ENCODE measurements around the gene C2orf76.

Gene C2orf76

DNA sequence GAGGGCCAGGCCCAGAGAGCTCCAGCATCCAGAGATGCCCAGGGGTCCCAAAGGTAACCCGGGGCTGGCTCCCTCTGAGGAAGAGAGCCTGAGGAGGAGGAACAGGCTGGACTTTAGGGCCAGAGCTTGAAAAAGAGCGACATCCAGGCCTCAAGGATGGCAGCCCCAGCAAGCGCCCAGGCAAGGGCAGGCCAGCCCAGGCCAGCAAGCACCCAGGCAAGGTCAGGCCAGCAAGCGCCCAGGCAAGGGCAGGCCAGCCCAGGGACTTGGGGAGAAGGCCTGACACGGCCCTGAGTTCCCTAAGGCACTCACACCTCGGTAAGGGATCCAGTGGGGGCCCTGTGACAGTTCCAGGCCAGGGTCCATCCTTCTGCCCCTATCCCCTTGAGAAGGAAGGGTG lies 30.6 kb upstream of the C2orf76 start:
- Histone ChIP-seq H3K4me1 (ENCODE audit: control insufficient read depth, insufficient read depth, low read length) (peaks cover 4% of the 10 kb centered on the region; the same call in 1 of the 2 replicates), H3K9ac (ENCODE audit: low read length) (no peak overlapping the region), H3K27ac (ENCODE audit: low read depth, low read length) (no peak overlapping the region), H3K27me3 (ENCODE audit: control insufficient read depth, insufficient read depth, low read length) (no peaks in the 10 kb centered on the region), H3K36me3 (ENCODE audit: control insufficient read depth, insufficient read depth, low read length) (no peaks in the 10 kb centered on the region), H3K4me3 (ENCODE audit: low read depth, low read length) (no peak overlapping the region), H3K9me3 (ENCODE audit: control insufficient read depth, insufficient read depth, low read depth, low read length) (peaks cover 3% of the 10 kb centered on the region; the same call in 1 of the 2 replicates)

DNA sequence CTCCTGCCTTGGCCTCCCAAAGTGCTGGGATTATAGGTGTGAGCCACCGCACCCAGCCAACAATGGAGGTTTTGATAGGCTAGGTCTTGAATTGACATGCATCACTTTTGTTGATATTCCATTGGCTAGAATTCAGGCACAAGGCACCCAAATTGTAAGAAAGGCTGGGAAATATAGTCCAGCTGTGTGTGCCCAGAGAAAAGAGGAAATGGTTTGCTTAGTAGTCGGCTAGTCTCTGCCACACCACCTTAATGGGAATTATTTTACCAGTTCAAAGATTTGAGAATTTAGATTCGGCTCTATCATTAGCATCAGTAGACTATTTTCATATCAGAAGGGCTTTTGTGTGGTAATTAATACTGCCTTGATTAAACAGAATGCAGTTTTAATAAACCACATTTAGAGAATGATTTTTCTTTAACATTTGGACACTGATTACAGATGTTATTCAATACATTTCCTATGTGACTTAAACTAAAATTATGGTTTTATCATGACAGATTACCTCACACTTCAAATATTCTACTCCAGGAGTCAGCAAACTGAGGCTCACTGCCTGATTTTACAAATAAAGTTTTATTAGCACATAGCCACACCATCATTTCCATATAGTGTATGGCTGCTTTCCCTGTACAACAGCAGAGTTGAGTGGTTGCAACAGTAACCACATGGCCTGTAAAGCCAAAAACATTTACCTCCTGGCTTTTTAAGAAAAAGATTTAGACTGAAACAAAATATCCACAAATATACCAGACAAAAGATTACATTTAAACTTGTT lies 27.5 kb upstream of the C2orf76 start:
- peaks cover 12% of the 10 kb centered on the region for H3K4me1 ChIP-seq (ENCODE audit: control insufficient read depth, insufficient read depth, low read length)
- H3K9me3 ChIP-seq (ENCODE audit: control insufficient read depth, insufficient read depth, low read depth, low read length), result no peaks in the 10 kb centered on the region
- no peaks in the 10 kb centered on the region for H3K36me3 ChIP-seq (ENCODE audit: control insufficient read depth, insufficient read depth, low read length)
- H3K27ac ChIP-seq (ENCODE audit: low read depth, low read length), result no peak overlapping the region
- no peaks in the 10 kb centered on the region for H3K27me3 ChIP-seq (ENCODE audit: control insufficient read depth, insufficient read depth, low read length)
- no peak overlapping the region for H3K9ac ChIP-seq (ENCODE audit: low read length)
- H3K4me3 ChIP-seq (ENCODE audit: low read depth, low read length), result no peak overlapping the region

DNA sequence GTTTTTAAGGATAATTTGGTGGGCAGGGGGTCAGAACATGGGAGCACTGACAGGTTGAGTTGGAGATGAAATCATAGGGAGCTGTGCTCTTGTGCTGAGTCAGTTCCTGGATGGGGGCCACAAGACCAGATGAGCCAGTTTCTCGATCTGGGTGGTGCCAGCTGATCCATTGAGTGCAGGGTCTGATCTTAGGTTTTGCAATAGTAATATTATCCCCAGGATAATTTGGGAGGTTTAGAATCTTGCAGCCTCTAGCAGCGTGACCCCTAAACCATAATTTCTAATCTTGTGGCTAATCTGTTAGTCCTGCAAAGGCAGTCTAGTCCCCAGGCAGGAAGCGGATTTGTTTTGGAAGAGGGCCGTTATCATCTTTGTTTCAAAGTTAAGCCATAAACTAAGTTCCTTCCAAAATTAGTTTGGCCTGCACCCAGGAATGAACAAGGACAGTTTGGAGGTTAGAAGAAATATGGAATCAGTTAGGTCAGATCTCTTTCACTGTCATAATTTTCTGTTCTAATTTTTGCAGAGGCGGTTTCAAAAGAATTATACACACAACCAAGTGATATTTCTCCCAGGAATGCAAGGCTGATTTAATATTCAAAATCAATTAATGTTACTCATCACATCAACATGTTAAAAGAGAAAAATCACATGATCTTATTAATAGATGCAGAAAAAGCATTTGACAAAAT lies 23.1 kb upstream of the C2orf76 start:
- no peaks in the 10 kb centered on the region for H3K36me3 ChIP-seq (ENCODE audit: control insufficient read depth, insufficient read depth, low read length)
- H3K4me1 ChIP-seq (ENCODE audit: control insufficient read depth, insufficient read depth, low read length), result peaks cover 9% of the 10 kb centered on the region; the same call in 1 of the 2 replicates
- H3K9me3 ChIP-seq (ENCODE audit: control insufficient read depth, insufficient read depth, low read depth, low read length), result no peaks in the 10 kb centered on the region
- H3K4me3 ChIP-seq (ENCODE audit: low read depth, low read length), result no peak overlapping the region
- H3K9ac ChIP-seq (ENCODE audit: low read length), result no peak overlapping the region
- no peak overlapping the region for H3K27ac ChIP-seq (ENCODE audit: low read depth, low read length)
- H3K27me3 ChIP-seq (ENCODE audit: control insufficient read depth, insufficient read depth, low read length), result no peaks in the 10 kb centered on the region

DNA sequence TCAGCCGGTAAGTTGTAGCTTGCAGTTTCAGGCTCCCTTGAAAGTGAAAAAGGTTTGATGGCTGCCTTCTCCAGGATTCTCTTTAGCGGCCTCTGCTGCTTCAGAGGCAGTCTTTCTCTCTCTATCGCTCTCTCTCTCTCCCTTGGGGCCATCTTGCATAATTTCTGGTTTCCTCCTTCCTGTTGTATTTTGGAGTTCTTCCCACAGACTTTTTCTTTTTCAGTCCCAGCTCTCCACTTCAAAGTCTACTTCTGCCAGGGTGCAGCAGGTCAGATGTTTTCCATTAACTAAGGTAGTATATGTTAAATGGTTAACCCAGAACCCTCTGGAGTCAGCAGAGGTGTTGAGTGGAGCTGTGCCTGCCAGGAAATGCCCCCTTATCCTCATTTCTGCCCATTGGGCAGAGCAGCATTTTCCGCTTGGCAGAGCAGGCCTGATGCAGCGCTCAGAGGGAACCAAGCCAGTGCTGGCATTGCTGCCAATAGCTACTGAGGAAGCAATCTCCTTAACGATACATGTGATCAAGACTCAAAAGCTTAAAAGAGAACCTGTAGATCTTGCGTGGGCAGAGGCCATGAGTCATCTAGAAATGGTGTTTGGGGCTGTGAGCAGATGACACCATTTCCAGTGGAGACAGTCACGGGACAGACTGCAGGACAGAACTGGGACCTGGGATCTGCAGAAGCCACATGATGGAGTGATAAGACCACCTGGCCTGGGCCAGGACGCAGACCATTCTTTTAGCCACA lies 20.9 kb upstream of the C2orf76 start:
- no peaks in the 10 kb centered on the region for H3K9me3 ChIP-seq (ENCODE audit: control insufficient read depth, insufficient read depth, low read depth, low read length)
- H3K27ac ChIP-seq (ENCODE audit: low read depth, low read length), result no peak overlapping the region
- no peak overlapping the region for H3K4me3 ChIP-seq (ENCODE audit: low read depth, low read length)
- no peaks in the 10 kb centered on the region for H3K36me3 ChIP-seq (ENCODE audit: control insufficient read depth, insufficient read depth, low read length)
- H3K27me3 ChIP-seq (ENCODE audit: control insufficient read depth, insufficient read depth, low read length), result no peaks in the 10 kb centered on the region
- H3K9ac ChIP-seq (ENCODE audit: low read length), result no peak overlapping the region
- H3K4me1 ChIP-seq (ENCODE audit: control insufficient read depth, insufficient read depth, low read length), result peaks cover 9% of the 10 kb centered on the region; the same call in 1 of the 2 replicates

DNA sequence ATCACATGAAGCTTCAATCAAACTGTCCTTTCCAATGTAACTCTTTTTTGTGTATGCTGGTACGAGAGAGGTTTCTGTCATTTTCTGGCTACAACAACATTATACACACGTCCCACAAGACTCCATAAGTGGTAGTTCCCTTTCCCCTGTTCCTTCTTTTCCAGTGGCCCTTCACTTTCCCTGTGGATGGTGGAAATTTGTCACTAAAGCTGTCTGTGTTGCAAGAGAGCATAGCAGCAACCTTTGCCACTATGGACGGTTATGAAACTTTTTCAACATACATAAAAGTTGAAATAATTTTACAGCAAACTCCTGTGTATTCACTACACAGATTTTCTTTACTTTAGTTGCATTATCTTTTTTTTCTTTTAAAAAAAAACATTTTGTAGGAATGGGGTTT lies 18.8 kb upstream of the C2orf76 start:
- Histone ChIP-seq H3K9ac (ENCODE audit: low read length) (no peak overlapping the region), H3K27ac (ENCODE audit: low read depth, low read length) (no peak overlapping the region), H3K27me3 (ENCODE audit: control insufficient read depth, insufficient read depth, low read length) (no peaks in the 10 kb centered on the region), H3K36me3 (ENCODE audit: control insufficient read depth, insufficient read depth, low read length) (no peaks in the 10 kb centered on the region), H3K9me3 (ENCODE audit: control insufficient read depth, insufficient read depth, low read depth, low read length) (no peaks in the 10 kb centered on the region), H3K4me1 (ENCODE audit: control insufficient read depth, insufficient read depth, low read length) (peaks cover 9% of the 10 kb centered on the region; the same call in 1 of the 2 replicates), H3K4me3 (ENCODE audit: low read depth, low read length) (no peak overlapping the region)

DNA sequence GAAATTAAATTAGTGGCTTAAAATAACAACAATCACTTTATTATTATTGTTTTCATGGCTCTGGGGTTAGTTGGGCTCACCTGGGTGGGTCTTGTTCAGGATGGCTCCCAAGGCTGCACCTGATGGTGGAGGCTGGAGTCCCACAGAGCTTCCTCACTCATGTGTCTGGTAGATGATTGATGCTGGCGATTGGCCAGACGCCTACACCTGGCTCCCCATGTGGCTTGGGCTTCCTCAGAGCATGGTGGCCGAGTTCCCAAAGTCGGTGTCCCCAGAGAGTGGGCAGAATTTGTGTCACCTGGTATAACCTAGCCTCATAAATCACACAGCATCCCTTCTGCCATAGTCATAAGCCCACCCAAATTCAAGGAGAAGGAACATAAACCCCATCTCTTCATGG lies 18.3 kb upstream of the C2orf76 start:
- Histone ChIP-seq H3K27me3 (ENCODE audit: control insufficient read depth, insufficient read depth, low read length) (no peaks in the 10 kb centered on the region), H3K9me3 (ENCODE audit: control insufficient read depth, insufficient read depth, low read depth, low read length) (no peaks in the 10 kb centered on the region), H3K9ac (ENCODE audit: low read length) (no peak overlapping the region), H3K36me3 (ENCODE audit: control insufficient read depth, insufficient read depth, low read length) (no peaks in the 10 kb centered on the region), H3K4me1 (ENCODE audit: control insufficient read depth, insufficient read depth, low read length) (peaks cover 9% of the 10 kb centered on the region; the same call in 1 of the 2 replicates), H3K4me3 (ENCODE audit: low read depth, low read length) (no peak overlapping the region), H3K27ac (ENCODE audit: low read depth, low read length) (no peak overlapping the region)

DNA sequence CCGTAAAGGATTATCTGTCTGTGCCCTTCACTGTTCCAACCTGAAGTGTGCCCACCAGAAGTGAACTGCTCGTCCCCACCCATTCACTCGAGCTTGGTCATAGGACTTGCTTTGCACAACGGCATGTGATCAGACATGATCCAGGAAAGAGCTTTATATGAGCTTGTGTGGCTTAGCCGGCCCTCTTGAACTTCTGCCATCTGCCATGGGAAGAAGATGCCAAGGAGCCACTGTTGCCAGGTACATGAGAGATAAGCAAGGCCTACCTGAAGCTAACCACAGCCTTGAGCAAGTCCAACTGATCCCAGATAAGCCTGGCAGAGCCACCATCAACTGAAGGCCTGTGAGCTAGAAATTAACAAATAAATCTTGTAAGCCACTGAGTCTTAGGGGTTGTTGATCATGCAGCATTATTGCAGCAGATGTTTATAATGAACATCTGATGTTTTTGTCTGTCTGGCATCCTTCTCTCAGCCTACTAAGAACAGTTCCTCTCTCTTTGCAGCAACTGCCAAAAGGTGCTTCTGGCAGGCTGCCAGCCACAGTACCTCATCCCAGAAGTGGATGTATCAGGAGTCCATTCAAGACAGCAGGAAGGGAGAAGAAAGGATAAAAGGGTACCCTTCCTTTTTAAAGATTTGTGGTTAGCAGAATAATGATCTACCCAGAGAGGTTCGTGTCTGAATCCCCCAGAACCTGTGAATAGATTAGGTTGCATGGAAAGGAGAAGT lies 16.9 kb upstream of the C2orf76 start:
- Histone ChIP-seq H3K9me3 (ENCODE audit: control insufficient read depth, insufficient read depth, low read depth, low read length) (no peaks in the 10 kb centered on the region), H3K4me3 (ENCODE audit: low read depth, low read length) (no peak overlapping the region), H3K36me3 (ENCODE audit: control insufficient read depth, insufficient read depth, low read length) (no peaks in the 10 kb centered on the region), H3K27ac (ENCODE audit: low read depth, low read length) (no peak overlapping the region), H3K4me1 (ENCODE audit: control insufficient read depth, insufficient read depth, low read length) (no peaks in the 10 kb centered on the region), H3K27me3 (ENCODE audit: control insufficient read depth, insufficient read depth, low read length) (no peaks in the 10 kb centered on the region), H3K9ac (ENCODE audit: low read length) (no peak overlapping the region)

DNA sequence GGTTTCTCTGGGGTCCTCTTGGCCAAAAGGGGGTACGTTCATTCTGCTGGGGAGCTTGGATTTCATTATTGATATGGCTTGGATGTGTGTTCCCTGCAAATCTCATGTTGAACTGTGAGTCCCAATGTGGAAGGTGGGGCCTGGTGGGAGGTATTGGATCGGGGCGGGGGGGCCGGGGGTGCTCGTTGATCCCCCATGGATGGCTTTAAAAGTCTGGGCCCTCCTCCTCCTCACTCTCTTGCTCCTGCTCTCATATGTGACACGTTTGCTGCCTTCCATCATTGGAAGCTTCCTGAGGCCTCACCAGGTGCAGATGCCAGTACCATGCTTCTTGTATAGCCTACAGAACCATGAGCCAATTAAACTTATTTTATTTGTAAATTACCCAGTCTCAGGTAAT lies 11.9 kb upstream of the C2orf76 start:
- Histone ChIP-seq H3K9me3 (ENCODE audit: control insufficient read depth, insufficient read depth, low read depth, low read length) (no peaks in the 10 kb centered on the region), H3K27me3 (ENCODE audit: control insufficient read depth, insufficient read depth, low read length) (no peaks in the 10 kb centered on the region), H3K27ac (ENCODE audit: low read depth, low read length) (no peak overlapping the region), H3K4me3 (ENCODE audit: low read depth, low read length) (no peak overlapping the region), H3K9ac (ENCODE audit: low read length) (no peak overlapping the region), H3K36me3 (ENCODE audit: control insufficient read depth, insufficient read depth, low read length) (peaks cover 5% of the 10 kb centered on the region), H3K4me1 (ENCODE audit: control insufficient read depth, insufficient read depth, low read length) (0 out of 2 replicates have a peak, but pooled peaks cover 3% of the 10 kb centered on the region)

DNA sequence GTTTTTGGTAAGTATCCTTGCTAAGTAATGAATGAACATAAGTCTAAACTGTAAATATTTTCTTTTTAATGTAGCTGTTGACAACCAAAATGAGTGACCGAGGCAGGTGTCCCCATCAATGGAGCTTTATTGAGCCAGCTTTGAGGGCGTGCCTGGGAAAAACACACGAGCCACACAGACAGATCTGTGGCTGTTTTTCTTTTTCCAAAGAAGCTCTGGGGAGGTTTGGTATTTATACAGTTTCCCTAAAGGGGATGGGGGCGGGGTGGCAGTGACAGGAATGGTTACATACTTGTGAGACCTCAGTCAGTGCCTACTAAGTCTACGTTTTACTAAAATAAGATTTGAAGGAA lies 11.3 kb upstream of the C2orf76 start:
- Histone ChIP-seq H3K27me3 (ENCODE audit: control insufficient read depth, insufficient read depth, low read length) (no peaks in the 10 kb centered on the region), H3K36me3 (ENCODE audit: control insufficient read depth, insufficient read depth, low read length) (peaks cover 11% of the 10 kb centered on the region), H3K4me1 (ENCODE audit: control insufficient read depth, insufficient read depth, low read length) (0 out of 2 replicates have a peak, but pooled peaks cover 3% of the 10 kb centered on the region), H3K4me3 (ENCODE audit: low read depth, low read length) (no peak overlapping the region), H3K9me3 (ENCODE audit: control insufficient read depth, insufficient read depth, low read depth, low read length) (peaks cover 3% of the 10 kb centered on the region), H3K27ac (ENCODE audit: low read depth, low read length) (no peak overlapping the region), H3K9ac (ENCODE audit: low read length) (no peak overlapping the region)

DNA sequence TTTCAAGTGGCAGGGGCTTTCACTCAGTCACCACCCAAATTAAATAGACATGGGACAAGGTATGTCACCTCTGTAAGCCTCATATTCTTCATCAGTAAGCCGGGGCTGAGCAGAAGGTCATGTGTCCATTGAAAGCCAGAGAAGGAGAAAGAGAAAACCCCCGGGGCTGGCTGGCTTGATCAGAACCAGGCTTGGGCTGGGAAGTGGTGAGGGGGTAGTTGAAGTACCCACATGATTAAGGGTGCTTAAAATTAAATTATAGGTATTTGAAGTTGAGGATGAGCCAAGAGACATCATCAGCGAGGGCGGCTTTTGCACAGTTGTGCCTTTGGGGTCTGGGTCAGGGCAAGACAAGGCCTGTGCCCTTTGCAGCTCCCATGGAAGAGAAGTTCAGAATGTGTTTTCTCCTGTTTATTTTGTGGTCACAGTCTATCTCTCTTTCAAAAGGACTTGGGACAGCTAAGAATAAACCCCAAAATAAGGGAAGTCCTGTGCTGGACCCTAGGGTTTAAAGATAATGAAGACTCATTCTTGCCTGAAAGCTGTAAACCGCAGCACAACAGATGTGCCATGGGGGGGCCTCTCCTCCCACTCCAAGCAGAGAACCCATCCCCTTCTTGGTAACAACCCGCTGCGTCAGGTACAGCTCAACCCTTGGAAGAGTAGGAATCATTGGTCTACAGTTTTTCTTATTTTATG lies 10.8 kb upstream of the C2orf76 start:
- Histone ChIP-seq H3K27ac (ENCODE audit: low read depth, low read length) (no peak overlapping the region), H3K9ac (ENCODE audit: low read length) (no peak overlapping the region), H3K27me3 (ENCODE audit: control insufficient read depth, insufficient read depth, low read length) (no peaks in the 10 kb centered on the region), H3K36me3 (ENCODE audit: control insufficient read depth, insufficient read depth, low read length) (peaks cover 16% of the 10 kb centered on the region), H3K9me3 (ENCODE audit: control insufficient read depth, insufficient read depth, low read depth, low read length) (peaks cover 6% of the 10 kb centered on the region), H3K4me3 (ENCODE audit: low read depth, low read length) (no peak overlapping the region), H3K4me1 (ENCODE audit: control insufficient read depth, insufficient read depth, low read length) (0 out of 2 replicates have a peak, but pooled peaks cover 3% of the 10 kb centered on the region)

All from HUES6 (cell line).